Measurements from ENCODE around the gene GALNT16.

DNA sequence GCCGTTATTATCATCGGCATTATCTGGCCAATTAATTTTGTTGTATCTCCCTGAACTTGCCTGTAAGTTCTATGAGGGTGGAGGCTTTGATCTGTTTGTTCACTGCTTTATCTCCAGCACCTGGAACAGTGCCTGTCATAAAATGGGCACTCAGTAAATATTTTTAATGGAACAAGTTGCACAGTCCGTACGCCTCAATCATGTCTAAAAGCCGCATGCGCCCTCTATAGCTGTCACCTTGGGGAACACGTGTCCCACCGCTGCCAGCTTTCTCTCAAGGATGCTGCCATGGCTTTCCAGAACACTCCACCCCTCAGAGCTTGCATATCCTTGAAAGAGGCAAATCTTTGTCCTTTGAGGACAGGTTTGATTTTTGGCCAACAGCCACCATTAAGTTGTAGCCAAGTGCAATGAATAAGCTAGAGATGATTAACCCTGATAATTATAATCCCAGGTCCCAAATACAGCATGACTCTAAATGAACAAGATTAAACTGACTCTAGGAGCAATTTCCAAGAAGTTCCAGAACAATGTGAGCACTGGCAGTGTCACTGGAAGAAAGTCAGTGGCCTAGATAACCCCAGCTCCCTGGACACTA lies 83.1 kb downstream of the GALNT16 start:
- no peak for TF ChIP-seq TBP (IDR thresholded peaks at IDR 0.05; ENCODE audit: low read depth, low read length)
- TF ChIP-seq CBX5 (IDR thresholded peaks at IDR 0.05; ENCODE audit: low read depth, low read length) = no peak
- no peak for TF ChIP-seq BCL11A (IDR thresholded peaks at IDR 0.05; ENCODE audit: low read depth in 2 of 2, low read length in 2 of 2)
- TF ChIP-seq JUN (IDR thresholded peaks at IDR 0.05; ENCODE audit: low read depth, low read length) = no peak
- no peak for TF ChIP-seq BACH1 (IDR thresholded peaks at IDR 0.05; ENCODE audit: low read length)
- TF ChIP-seq CHD2 (IDR thresholded peaks at IDR 0.05; ENCODE audit: low read length) = no peak
- no peak for TF ChIP-seq POU5F1 (IDR thresholded peaks at IDR 0.05; ENCODE audit: low read depth, low read length)
- TF ChIP-seq, protein P1, sequence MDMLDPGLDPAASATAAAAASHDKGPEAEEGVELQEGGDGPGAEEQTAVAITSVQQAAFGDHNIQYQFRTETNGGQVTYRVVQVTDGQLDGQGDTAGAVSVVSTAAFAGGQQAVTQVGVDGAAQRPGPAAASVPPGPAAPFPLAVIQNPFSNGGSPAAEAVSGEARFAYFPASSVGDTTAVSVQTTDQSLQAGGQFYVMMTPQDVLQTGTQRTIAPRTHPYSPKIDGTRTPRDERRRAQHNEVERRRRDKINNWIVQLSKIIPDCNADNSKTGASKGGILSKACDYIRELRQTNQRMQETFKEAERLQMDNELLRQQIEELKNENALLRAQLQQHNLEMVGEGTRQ (IDR thresholded peaks at IDR 0.05; ENCODE audit: low read length) = no peak
- no peak for TF ChIP-seq CTCF (IDR thresholded peaks at IDR 0.05; ENCODE audit: control extremely low read depth in 1 of 3, insufficient read depth in 1 of 3, low read depth in 1 of 3, low read length in 3 of 3)
- TF ChIP-seq SIX5 (IDR thresholded peaks at IDR 0.05; ENCODE audit: low read depth, low read length) = no peak
- TF ChIP-seq EZH2 (IDR thresholded peaks at IDR 0.05; ENCODE audit: low read depth, low read length, severe bottlenecking) = no peak
- no peak for TF ChIP-seq RBBP5 (IDR thresholded peaks at IDR 0.05; ENCODE audit: borderline replicate concordance, low read depth, low read length)
- TF ChIP-seq POLR2A (IDR thresholded peaks at IDR 0.05; ENCODE audit: control extremely low read depth in 1 of 2, low read depth in 2 of 2, low read length in 2 of 2) = no peak
- no peak for TF ChIP-seq POLR2AphosphoS5 (IDR thresholded peaks at IDR 0.05; ENCODE audit: low read depth, low read length)

Measured in H1 (cell line).